Fibroblast of villous mesenchyme (primary cell): ENCODE results near the gene HLA-C. TPM values are rescaled to one million over a fixed set of nuclear protein-coding genes. Genes with fewer than 3 reads are reported as not detected.

ENCODE experiments used
- DNase-seq: peaks from one replicate; pipeline ENCODE4 v3.0.0-alpha.2; 2010; ENCODE audit warnings: low read depth
- H3K4me3 ChIP-seq: 2 replicates; pipeline ENCODE4 v1.5.1; 2011; ENCODE audit warnings: low read depth, mild to moderate bottlenecking, low read length
- total RNA-seq: library from RNA; depleted of rRNA; stranded (reverse); fragments of >200 nt; gene quantifications from 2 replicates; pipeline ENCODE4 v1.2.3, GENCODE V29; 2012
- TF ChIP-seq, protein P1 (sequence below): IDR thresholded peaks from 2 replicates; pipeline ENCODE4 v1.5.1; 2012; ENCODE audit warnings: low read depth, mild to moderate bottlenecking, low read length; ENCODE audit not compliant: insufficient read depth

Gene HLA-C
- total RNA-seq, 1 donor: 361 TPM

DNA sequence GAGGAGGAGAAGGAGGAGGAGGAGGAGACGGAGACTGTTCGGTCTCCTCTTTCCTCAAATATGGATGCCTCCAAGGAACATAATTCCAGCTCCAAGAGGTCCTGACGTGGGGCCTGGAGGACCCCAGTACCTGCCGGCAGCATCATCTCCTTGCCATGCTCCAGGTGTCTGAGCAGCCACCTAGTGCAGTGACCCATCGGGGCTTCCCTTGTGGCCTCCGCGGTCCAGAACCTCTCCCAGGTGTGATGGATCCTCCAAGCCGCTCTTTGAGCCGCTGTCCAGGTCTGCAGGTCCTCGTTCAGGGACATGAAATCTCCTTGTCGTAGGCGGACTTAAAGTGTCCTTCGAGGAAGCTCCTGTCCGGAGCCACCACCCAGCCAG is 35.8 kb upstream of the HLA-C start:
- no peak for DNase-seq
- TF ChIP-seq, protein P1, sequence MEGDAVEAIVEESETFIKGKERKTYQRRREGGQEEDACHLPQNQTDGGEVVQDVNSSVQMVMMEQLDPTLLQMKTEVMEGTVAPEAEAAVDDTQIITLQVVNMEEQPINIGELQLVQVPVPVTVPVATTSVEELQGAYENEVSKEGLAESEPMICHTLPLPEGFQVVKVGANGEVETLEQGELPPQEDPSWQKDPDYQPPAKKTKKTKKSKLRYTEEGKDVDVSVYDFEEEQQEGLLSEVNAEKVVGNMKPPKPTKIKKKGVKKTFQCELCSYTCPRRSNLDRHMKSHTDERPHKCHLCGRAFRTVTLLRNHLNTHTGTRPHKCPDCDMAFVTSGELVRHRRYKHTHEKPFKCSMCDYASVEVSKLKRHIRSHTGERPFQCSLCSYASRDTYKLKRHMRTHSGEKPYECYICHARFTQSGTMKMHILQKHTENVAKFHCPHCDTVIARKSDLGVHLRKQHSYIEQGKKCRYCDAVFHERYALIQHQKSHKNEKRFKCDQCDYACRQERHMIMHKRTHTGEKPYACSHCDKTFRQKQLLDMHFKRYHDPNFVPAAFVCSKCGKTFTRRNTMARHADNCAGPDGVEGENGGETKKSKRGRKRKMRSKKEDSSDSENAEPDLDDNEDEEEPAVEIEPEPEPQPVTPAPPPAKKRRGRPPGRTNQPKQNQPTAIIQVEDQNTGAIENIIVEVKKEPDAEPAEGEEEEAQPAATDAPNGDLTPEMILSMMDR: no peak
- no peak overlapping the region for H3K4me3 ChIP-seq

DNA sequence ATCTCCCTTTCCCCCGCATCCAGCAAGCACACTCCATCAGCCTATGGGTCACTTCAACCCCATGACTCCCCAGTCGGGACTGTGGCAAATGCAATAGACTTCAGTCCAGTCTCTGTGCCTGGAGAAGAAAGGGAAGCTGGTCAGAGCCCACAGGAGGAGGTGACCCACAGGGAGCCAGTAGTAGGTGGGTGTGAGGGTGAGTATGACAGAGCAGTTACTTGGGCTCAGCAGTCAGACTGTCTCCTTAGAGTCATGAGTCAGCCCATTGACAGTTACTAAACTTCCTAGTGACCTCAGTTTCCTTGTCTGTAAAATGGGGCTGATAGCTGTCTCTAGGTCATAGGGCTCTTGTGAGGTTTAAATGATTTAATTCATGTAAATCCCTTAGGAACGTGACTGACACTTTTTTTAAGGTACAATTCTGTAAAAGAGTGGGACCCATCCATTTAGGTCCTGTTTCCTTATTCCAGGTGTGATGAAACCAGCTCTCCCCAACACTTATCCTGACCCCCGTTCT is 33.9 kb upstream of the HLA-C start:
- DNase-seq: no peak
- TF ChIP-seq, protein P1: no peak

DNA sequence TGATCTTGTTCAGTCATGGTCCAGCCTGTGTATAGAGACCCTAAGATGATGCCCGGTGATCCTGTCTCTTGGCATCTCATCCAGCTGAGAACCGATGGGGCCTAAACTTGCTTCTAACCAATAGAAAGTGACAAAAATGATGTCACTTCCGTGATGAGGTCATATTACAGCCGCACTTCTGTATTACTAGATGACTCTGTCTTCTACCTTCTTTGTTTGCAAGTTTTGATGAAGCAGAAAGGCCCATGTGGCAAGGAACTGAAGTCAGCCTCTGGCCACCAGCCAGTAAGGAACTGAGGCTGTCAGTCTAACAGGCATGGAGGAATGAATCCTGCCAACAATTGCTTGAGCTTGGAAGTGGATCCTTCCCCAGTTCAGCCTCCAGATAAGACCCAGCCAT is 32.8 kb upstream of the HLA-C start:
- TF ChIP-seq, protein P1: no peak
- no peak for DNase-seq
- H3K4me3 ChIP-seq: no peak overlapping the region

More for the DNA sequence above, 33.9 kb upstream of the HLA-C start:
- no peak overlapping the region for H3K4me3 ChIP-seq

DNA sequence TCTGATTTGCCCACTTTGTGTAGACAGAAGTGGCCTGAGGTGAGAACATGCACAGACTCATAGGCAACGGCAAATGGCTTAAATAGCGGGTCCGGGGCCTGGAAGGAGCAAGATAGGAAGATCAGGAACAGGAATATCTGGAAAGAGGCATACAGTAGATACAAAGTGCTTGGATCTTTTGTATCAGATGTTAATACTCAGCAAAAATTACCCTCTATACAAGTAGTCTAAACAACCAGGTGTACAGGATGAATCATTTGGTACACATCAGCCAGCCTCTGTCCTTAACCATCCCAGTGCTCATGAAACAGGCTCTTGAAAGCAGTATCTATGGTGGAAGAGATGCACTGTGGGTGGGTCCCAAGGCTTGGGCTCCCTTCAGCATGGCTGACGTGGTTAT is 28.9 kb upstream of the HLA-C start:
- no peak for DNase-seq
- no peak overlapping the region for H3K4me3 ChIP-seq
- TF ChIP-seq, protein P1: no peak

DNA sequence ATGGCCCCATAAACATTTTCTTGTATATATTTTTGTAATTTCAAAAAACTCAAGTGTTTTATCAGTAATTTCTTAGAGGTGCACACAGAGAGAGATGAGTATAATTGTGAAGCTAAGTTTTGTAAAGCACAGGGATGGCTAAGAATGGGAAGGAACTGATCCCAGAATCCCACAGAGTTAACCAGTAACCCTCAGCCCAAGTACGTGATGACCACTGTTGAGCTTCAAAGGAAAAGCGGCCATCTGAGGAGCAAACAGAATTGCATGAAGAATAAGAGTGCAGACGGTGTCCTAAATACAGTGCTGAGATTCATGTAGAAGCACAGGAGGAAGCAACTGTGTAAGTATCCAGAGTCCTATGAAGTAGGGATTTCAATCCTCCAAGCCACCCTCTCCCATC is 28.1 kb upstream of the HLA-C start:
- no peak for DNase-seq
- TF ChIP-seq, protein P1: no peak
- H3K4me3 ChIP-seq: no peak overlapping the region

DNA sequence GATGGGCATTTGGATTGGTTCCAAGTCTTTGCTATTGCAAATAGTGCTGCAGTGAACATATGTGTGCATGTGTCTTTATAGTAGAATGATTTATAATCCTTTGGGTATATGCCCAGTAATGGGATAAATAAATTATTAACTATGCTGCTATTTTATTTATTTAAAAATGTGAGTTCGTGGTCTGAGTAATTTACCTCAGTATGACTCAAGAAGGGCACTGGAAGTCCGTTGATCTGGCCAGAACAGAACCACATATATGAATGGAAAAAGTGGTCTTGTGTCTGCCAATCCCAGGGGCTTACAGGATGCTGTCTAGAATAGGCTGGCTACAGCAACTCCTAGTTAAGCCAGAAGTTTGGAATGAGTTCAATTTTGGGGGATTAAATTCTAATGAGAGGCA is 27.6 kb upstream of the HLA-C start:
- H3K4me3 ChIP-seq: no peak overlapping the region
- no peak for DNase-seq
- TF ChIP-seq, protein P1: no peak

DNA sequence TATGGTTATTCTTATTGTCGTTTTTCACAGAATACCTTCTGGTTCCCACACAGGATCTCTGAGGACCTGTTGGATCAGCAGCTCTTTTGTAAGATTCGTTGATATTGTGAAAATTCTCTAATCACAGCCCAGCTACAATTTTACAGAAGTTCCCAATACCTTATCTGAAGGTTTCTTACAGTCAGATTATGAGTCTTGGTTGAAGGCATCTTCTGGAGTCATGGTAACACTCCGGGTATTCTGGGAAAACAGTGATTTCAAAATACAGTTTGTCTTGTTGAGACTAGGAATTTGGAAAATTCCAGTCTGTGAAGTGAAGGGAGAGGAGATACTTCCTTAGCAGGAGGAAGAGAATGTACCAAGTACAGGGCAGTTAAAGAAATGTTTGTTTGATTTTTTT is 22.2 kb upstream of the HLA-C start:
- H3K4me3 ChIP-seq: no peak overlapping the region
- TF ChIP-seq, protein P1: no peak
- DNase-seq: no peak
